Prostate gland (tissue), 2 donors: ENCODE measurements around the gene HIP1R.

ENCODE experiments used
- POLR2A ChIP-seq: fragments of 450-650 bp; IDR thresholded peaks from one replicate; pipeline ENCODE4 v1.6.1; 2016; ENCODE audit warnings: antibody characterized with exemption, mild to moderate bottlenecking
- TF ChIP-seq, protein P1 (sequence below), 4 experiments: fragments of 200-600 bp in 2 of 4; fragments of 450-650 bp in 2 of 4; sonication (generic) in 2 of 4; IDR thresholded peaks; 1 replicate in 3 of 4; 2 replicates in 1 of 4; pipeline ENCODE4 v1.5.1; 2016 to 2019; ENCODE audit warnings: antibody characterized with exemption in 4 of 4, mild to moderate bottlenecking in 2 of 4, moderate library complexity in 2 of 4

DNA sequence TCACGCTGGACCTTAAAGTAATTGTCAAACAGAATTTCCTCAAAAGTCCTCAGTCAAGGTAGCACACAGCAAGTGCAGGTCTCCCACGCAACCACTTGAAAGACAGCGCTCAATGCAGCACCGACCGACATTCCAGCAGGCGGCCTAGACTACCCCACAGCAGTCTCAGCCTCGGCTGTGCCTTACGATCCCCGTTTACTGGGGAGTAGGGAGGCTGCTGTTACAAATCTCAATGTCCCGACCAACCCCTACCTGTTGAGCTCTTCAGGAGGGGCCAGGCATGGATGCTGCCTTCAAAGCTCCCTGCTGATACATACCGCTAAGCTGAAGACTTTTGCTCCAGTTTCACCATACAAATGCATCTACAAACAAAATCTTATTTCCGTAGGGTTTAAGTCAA lies 38.8 kb downstream of the HIP1R start:
- TF ChIP-seq, protein P1, sequence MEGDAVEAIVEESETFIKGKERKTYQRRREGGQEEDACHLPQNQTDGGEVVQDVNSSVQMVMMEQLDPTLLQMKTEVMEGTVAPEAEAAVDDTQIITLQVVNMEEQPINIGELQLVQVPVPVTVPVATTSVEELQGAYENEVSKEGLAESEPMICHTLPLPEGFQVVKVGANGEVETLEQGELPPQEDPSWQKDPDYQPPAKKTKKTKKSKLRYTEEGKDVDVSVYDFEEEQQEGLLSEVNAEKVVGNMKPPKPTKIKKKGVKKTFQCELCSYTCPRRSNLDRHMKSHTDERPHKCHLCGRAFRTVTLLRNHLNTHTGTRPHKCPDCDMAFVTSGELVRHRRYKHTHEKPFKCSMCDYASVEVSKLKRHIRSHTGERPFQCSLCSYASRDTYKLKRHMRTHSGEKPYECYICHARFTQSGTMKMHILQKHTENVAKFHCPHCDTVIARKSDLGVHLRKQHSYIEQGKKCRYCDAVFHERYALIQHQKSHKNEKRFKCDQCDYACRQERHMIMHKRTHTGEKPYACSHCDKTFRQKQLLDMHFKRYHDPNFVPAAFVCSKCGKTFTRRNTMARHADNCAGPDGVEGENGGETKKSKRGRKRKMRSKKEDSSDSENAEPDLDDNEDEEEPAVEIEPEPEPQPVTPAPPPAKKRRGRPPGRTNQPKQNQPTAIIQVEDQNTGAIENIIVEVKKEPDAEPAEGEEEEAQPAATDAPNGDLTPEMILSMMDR (IDR thresholded peaks at IDR 0.05) = no peak
- TF ChIP-seq POLR2A = no peak
